Adrenal gland (tissue), 12 donors: Measurements from ENCODE around the gene SMARCC1. TPM values are rescaled to one million over a fixed set of nuclear protein-coding genes. Genes with fewer than 3 reads are reported as not detected.

Experiments
- DNase-seq, 7 donors: peaks; one replicate each; pipeline ENCODE4 v3.0.0-alpha.2; 2019 to 2020
- H3K27ac ChIP-seq, 5 donors: fragments of 200-600 bp; sonication (generic) in 4 of 5; 1 replicate in 3 of 5; 2 replicates in 2 of 5; pipeline versions ENCODE4 v1.5.1 to v1.8.0; 2016 to 2020; ENCODE audit warnings: mild to moderate bottlenecking in 1 of 5
- H3K27me3 ChIP-seq: fragments of 200-600 bp; 2 replicates; pipeline ENCODE4 v1.8.0; 2021
- H3K36me3 ChIP-seq, 2 donors: fragments of 200-600 bp; replicated peaks in 1 of 2; 1 replicate in 1 of 2; 2 replicates in 1 of 2; pipeline versions ENCODE4 v1.5.1 to v1.8.0; 2018 to 2022
- H3K4me1 ChIP-seq, 2 donors: fragments of 200-600 bp; replicated peaks in 1 of 2; 1 replicate in 1 of 2; 2 replicates in 1 of 2; pipeline versions ENCODE4 v1.5.1 to v1.8.0; 2018 to 2021
- H3K4me3 ChIP-seq, 4 donors: fragments of 200-600 bp; sonication (generic) in 3 of 4; one replicate each; pipeline ENCODE4 v1.5.1; 2016 to 2018
- H3K9me3 ChIP-seq, 3 donors: fragments of 200-600 bp; sonication (generic) in 1 of 3; replicated peaks in 1 of 3; 1 replicate in 2 of 3; 2 replicates in 1 of 3; pipeline versions ENCODE4 v1.5.1 to v1.8.0; 2016 to 2021
- POLR2A ChIP-seq, 2 donors: fragments of 450-650 bp; IDR thresholded peaks; one replicate each; pipeline ENCODE4 v1.6.1; 2017; ENCODE audit warnings: antibody characterized with exemption in 2 of 2, mild to moderate bottlenecking in 2 of 2, moderate library complexity in 1 of 2
- WGBS, 4 donors: extraction: QIAGEN DNeasy Blood & Tissue Kit in 2 of 4; methylation state at CpG; one replicate each; pipeline versions ENCODE4 v1.1.5 to v1.1.7; 2013 to 2017; 5-methylcytosine and 5-hydroxymethylcytosine counted together
- intact Hi-C, 2 donors: fragments of 100-400 bp; cut with DNase I; formaldehyde crosslinking; loops; one replicate each; pipeline versions ENCODE4 v1.14.1 to v1.15.0; 2022 to 2023
- polyA plus RNA-seq, 3 donors: library from polyadenylated mRNA; stranded (reverse); fragments of 200-250 nt in 2 of 3; fragments of 350-450 nt in 1 of 3; fragmentation: Illumina TruSeq in 1 of 3; extraction: RNeasy Lipid Tissue Mini Kit (QIAGEN cat#74804) in 1 of 3; gene quantifications; one replicate each; pipeline ENCODE4 v1.2.3, GENCODE V29; 2013 to 2014
- total RNA-seq, 9 donors: library from RNA; depleted of rRNA in 4 of 9; stranded (reverse); fragments of >200 nt in 4 of 9; fragments of 120-200 nt in 1 of 9; fragmentation: NEBNext Ultra II Directional in 1 of 9; extraction: Animal tissue kit (Norgen Biotek cat#: 25700) in 1 of 9; gene quantifications; one replicate each; pipeline versions ENCODE4 v1.1.0 to v1.2.4, GENCODE V29; 2013 to 2023
- TF ChIP-seq, protein P1 (sequence below), 6 experiments: fragments of 450-650 bp in 4 of 6; fragments of 200-600 bp in 2 of 6; sonication (generic) in 1 of 6; IDR thresholded peaks; 1 replicate in 5 of 6; 2 replicates in 1 of 6; pipeline versions ENCODE4 v1.5.1 to v1.8.0; 2016 to 2021; ENCODE audit warnings: antibody characterized with exemption in 6 of 6, mild to moderate bottlenecking in 2 of 6, moderate library complexity in 1 of 6
- donor health status: healthy with polysubstance abuse.
- donor health status: Bipolar disorder and iron deficiency.
- donor health status: DM: yes; HTN: yes; CAD: no.
- donor health status: DM: no; HTN: no; CAD: no.
- donor health status: DM: no; HTN: no; CAD: no.
- donor health status: DM: yes; HTN: yes; CAD: no.

SMARCC1 gene
- total and polyA plus RNA-seq, 12 donors: 5.5 to 47.4 (median 19.9) TPM

DNA sequence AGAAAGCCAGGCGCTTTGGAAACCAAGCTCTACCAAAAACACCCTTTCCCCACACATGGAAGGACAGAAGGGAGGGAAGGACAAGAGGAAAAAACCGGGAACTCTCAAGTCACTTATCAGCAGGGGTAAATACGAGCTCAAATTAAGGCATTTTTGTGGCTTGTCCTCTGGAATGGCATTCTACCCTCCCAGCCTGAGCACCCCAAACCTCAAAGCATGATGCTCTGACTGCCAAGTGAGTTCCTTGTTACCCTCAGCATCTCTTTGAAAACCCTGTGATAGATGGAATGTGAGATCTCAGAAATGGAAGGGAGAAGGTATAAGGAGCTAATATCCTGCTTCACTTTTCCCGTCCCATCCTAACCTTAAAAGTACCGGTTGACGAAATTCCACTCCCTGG lies 194.9 kb downstream of the SMARCC1 start:
- Histone ChIP-seq H3K4me3 (no peak overlapping the region), H3K27me3 (no peaks in the 10 kb centered on the region), H3K27ac (no peak overlapping the region), H3K9me3 (no peaks in the 10 kb centered on the region), H3K36me3 (peaks cover 0 to 29% of the 10 kb centered on the region in 2 donors), H3K4me1 (no peaks in the 10 kb centered on the region)
- TF ChIP-seq, protein P1, sequence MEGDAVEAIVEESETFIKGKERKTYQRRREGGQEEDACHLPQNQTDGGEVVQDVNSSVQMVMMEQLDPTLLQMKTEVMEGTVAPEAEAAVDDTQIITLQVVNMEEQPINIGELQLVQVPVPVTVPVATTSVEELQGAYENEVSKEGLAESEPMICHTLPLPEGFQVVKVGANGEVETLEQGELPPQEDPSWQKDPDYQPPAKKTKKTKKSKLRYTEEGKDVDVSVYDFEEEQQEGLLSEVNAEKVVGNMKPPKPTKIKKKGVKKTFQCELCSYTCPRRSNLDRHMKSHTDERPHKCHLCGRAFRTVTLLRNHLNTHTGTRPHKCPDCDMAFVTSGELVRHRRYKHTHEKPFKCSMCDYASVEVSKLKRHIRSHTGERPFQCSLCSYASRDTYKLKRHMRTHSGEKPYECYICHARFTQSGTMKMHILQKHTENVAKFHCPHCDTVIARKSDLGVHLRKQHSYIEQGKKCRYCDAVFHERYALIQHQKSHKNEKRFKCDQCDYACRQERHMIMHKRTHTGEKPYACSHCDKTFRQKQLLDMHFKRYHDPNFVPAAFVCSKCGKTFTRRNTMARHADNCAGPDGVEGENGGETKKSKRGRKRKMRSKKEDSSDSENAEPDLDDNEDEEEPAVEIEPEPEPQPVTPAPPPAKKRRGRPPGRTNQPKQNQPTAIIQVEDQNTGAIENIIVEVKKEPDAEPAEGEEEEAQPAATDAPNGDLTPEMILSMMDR (IDR thresholded peaks at IDR 0.05): no peak
- no peak for TF ChIP-seq POLR2A (IDR thresholded peaks at IDR 0.05)
- WGBS, 4 donors: 87 to 97% (median 95%) methylated on average over 6 of the region's 6 CpGs
- intact Hi-C loops: no loop called here
- no peak for DNase-seq

DNA sequence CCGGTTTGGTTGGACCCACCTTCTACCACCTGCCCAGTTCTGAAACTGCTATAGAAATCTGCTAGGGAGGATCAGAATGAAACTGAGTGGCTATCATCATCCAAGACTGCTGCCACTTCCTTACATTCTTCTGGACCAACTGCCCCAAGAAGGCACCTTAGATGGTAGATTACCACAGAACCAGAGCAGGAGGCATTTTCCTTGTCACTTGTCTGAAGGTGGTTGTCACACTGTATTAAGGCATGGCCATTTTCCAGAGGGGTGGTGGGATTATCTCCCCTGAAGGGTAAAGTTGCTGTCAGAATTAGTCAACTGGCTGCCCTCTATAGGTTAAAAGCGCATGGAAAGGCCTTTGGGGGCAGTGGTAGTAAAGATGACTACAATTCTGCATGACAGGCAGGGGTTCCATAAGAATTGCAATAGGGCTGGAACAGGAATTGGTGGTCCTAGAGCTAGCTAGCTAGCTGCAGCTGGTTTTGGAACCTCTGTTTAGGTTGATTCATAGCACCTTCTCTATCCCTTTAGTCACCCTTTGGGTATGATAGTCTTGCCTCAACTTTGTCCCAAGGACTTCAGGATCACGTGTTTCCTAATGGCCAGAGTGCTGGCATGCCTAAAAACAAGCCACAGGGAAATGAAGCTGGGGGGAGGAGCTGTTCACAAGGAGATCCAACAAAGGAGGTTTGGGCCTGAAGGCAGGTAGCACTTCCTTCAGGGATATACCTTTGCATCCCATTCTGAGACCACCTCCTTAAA lies 198.2 kb downstream of the SMARCC1 start:
- intact Hi-C loops: no loop called here
- no peak overlapping the region for H3K4me3 ChIP-seq
- no peak for TF ChIP-seq POLR2A (IDR thresholded peaks at IDR 0.05)
- TF ChIP-seq, protein P1 (IDR thresholded peaks at IDR 0.05): no peak
- DNase-seq: peak in 3 of 7 donors; percentile 21 to 29 (median 28)
- H3K36me3 ChIP-seq: peaks cover 0 to 14% of the 10 kb centered on the region in 2 donors
- H3K27me3 ChIP-seq: no peaks in the 10 kb centered on the region
- peaks cover 4 to 5% of the 10 kb centered on the region in 2 donors for H3K4me1 ChIP-seq
- 69 to 83% (median 73%) methylated on average over 2 to 3 of the region's 3 CpGs for WGBS, 4 donors
- no peak overlapping the region for H3K27ac ChIP-seq
- no peaks in the 10 kb centered on the region for H3K9me3 ChIP-seq

DNA sequence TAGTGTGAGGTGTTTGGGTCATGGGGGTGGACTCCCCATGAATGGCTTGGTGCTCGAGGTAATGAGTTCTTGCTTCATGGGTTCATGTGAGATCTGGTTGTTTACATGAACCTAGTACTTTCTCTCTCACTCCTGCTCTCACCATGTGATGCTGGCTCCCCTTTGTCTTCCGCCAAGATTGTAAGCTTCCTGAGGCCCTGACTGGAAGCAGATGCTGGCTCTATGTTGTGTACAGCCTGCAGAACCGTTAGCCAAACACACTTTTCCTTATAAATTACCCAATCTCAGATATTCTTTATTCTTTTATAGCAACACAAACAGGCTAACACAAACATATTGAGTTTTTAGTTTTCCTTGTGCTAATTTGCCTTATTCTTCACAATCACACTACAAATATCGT lies 199.9 kb downstream of the SMARCC1 start:
- intact Hi-C loops: no loop called here
- Histone ChIP-seq H3K4me1 (peaks cover 4 to 11% of the 10 kb centered on the region in 2 donors), H3K36me3 (no peaks in the 10 kb centered on the region), H3K27ac (no peak overlapping the region), H3K27me3 (no peaks in the 10 kb centered on the region), H3K9me3 (no peaks in the 10 kb centered on the region), H3K4me3 (no peak overlapping the region)
- TF ChIP-seq, protein P1 (IDR thresholded peaks at IDR 0.05): no peak
- no peak for TF ChIP-seq POLR2A (IDR thresholded peaks at IDR 0.05)
- 80 to 92% (median 81%) methylated on average over 4 of the region's 4 CpGs for WGBS, 4 donors
- DNase-seq: no peak

DNA sequence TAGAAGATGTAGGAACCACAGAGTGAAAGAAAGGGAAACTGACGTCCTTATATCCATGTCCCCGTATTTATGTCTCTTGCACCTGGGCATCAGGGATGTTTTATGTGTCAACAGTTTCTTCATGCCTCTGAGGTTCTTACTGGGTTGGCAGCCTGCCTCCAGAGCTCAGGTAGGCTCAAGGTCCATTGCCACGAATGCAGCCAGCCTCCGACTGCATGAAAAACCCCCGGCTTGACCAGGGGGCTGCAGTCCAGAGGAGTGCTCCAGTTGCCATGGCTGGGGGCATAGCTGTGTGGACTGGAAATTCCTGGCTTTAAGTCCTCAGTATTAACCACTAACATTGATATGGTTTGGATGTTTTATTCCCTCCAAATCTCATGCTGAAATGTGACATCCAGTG lies 200.3 kb downstream of the SMARCC1 start:
- DNase-seq: no peak
- TF ChIP-seq, protein P1 (IDR thresholded peaks at IDR 0.05): no peak
- no peak for TF ChIP-seq POLR2A (IDR thresholded peaks at IDR 0.05)
- Histone ChIP-seq H3K27me3 (no peaks in the 10 kb centered on the region), H3K4me1 (peaks cover 4 to 11% of the 10 kb centered on the region in 2 donors), H3K4me3 (no peak overlapping the region), H3K9me3 (no peaks in the 10 kb centered on the region), H3K27ac (no peak overlapping the region), H3K36me3 (no peaks in the 10 kb centered on the region)
- intact Hi-C loops: no loop called here
- WGBS, 4 donors: 26 to 45% (median 42%) methylated on average over 2 to 5 of the region's 5 CpGs
